HL-60 (cell line): ENCODE data around the gene PLA2G4E.

ENCODE experiments used
- TF ChIP-seq, protein P1 (sequence below): IDR thresholded peaks from 2 replicates; pipeline ENCODE4 v1.6.1; 2012; ENCODE audit warnings: low read depth; ENCODE audit not compliant: insufficient replicate concordance
- TF ChIP-seq, protein P2 (sequence below): IDR thresholded peaks from one replicate; pipeline ENCODE4 v1.5.1; 2011; ENCODE audit warnings: low read length, control low read depth, inconsistent platforms; ENCODE audit not compliant: insufficient read depth

DNA sequence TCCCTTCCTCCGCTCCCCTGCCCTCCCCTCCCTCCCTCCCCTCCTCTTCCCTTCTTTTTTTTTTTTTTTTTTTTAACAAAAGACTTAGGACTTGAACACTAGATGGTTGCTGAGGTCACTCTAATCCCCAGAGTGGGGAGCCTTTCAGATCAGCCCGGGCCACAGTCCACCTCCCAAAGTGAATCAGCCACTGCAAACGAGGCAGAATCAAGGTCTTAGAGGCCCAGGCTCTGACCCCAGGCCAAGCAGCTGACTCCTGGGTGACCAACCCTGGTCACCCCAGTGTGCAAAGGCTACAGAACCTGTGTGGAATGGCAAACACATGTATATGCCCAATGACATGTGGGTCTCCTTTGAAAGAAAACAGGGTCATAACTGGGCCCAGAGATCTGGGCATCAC is 30.2 kb downstream of the PLA2G4E start:
- TF ChIP-seq, protein P1, sequence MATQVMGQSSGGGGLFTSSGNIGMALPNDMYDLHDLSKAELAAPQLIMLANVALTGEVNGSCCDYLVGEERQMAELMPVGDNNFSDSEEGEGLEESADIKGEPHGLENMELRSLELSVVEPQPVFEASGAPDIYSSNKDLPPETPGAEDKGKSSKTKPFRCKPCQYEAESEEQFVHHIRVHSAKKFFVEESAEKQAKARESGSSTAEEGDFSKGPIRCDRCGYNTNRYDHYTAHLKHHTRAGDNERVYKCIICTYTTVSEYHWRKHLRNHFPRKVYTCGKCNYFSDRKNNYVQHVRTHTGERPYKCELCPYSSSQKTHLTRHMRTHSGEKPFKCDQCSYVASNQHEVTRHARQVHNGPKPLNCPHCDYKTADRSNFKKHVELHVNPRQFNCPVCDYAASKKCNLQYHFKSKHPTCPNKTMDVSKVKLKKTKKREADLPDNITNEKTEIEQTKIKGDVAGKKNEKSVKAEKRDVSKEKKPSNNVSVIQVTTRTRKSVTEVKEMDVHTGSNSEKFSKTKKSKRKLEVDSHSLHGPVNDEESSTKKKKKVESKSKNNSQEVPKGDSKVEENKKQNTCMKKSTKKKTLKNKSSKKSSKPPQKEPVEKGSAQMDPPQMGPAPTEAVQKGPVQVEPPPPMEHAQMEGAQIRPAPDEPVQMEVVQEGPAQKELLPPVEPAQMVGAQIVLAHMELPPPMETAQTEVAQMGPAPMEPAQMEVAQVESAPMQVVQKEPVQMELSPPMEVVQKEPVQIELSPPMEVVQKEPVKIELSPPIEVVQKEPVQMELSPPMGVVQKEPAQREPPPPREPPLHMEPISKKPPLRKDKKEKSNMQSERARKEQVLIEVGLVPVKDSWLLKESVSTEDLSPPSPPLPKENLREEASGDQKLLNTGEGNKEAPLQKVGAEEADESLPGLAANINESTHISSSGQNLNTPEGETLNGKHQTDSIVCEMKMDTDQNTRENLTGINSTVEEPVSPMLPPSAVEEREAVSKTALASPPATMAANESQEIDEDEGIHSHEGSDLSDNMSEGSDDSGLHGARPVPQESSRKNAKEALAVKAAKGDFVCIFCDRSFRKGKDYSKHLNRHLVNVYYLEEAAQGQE = no peak
- TF ChIP-seq, protein P2, sequence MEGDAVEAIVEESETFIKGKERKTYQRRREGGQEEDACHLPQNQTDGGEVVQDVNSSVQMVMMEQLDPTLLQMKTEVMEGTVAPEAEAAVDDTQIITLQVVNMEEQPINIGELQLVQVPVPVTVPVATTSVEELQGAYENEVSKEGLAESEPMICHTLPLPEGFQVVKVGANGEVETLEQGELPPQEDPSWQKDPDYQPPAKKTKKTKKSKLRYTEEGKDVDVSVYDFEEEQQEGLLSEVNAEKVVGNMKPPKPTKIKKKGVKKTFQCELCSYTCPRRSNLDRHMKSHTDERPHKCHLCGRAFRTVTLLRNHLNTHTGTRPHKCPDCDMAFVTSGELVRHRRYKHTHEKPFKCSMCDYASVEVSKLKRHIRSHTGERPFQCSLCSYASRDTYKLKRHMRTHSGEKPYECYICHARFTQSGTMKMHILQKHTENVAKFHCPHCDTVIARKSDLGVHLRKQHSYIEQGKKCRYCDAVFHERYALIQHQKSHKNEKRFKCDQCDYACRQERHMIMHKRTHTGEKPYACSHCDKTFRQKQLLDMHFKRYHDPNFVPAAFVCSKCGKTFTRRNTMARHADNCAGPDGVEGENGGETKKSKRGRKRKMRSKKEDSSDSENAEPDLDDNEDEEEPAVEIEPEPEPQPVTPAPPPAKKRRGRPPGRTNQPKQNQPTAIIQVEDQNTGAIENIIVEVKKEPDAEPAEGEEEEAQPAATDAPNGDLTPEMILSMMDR = no peak
